ENCODE data around the gene RORB.

GRCh38 chr9:74554751-74555419, 57.8 kb downstream of the RORB start:
- no peak for TF ChIP-seq CTCF (IDR thresholded peaks at IDR 0.05)
- TF ChIP-seq POLR2A (IDR thresholded peaks at IDR 0.05), result no peak

All from Peyer's patch (tissue), 4 donors.